GM12892 (cell line): Measurements from ENCODE around the gene MRPL39.
A peak's percentile ranks its signal among the peaks of the same experiment; 100 is the strongest.

Source experiments
- POLR2A ChIP-seq: IDR thresholded peaks from 2 replicates; pipeline ENCODE4 v1.6.1; 2011; ENCODE audit warnings: low read depth, low read length, control low read depth
- POLR2AphosphoS5 ChIP-seq: IDR thresholded peaks from 2 replicates; pipeline ENCODE4 v1.6.1; 2011; ENCODE audit warnings: low read depth, low read length, control low read depth
- TAF1 ChIP-seq: IDR thresholded peaks from 2 replicates; pipeline ENCODE4 v1.6.1; 2011; ENCODE audit warnings: low read depth, mild to moderate bottlenecking, control low read depth, low read length, borderline replicate concordance

GRCh38 chr21:25577424-25578055 is 29.7 kb downstream of the MRPL39 start:
- TF ChIP-seq POLR2A: no peak
- no peak for TF ChIP-seq POLR2AphosphoS5
- 0 out of 2 replicates have a peak, but pooled peaks have one; percentile 10 for TF ChIP-seq TAF1
